Measurements from ENCODE around the gene GPR27.

GPR27 gene

DNA sequence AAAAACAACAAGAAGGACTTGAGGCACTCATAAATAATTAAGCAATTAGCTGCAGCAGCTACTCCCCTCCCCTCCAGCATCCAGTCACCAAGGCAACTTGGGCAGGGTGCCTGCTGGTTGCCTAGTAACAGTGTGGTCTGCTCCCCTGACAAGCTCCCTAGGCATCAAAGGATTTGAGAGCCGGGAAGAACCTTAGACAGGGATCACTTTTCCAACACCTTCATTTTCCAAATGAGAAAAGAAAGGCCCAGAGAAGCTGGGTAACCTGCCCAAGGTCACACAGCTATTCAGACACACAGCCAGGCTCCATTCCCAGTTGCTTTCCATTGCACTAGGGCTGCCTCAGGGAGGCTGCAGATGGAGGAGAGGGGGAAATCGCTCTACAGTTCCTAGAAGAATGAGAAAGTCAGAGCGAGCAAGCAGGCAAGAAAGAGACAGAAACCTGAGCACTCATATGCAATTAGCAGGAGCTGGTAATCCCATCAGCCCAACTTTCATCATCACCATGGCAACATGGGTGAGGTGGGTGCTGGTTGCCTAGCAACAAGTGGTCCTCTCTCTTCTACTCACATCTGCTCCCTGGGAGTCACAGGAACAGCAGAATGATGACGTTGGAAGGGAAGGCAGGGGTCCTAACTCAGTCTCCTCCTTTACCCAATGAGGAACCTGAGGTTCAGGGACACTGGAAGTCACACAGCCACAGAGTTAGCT lies 24.9 kb upstream of the GPR27 start:
- DNase-seq (ENCODE audit: low spot score) = peak; percentile 92

GRCh38 chr3:71732637-71733036 lies 21.0 kb upstream of the GPR27 start:
- DNase-seq (ENCODE audit: low spot score) = no peak

DNA sequence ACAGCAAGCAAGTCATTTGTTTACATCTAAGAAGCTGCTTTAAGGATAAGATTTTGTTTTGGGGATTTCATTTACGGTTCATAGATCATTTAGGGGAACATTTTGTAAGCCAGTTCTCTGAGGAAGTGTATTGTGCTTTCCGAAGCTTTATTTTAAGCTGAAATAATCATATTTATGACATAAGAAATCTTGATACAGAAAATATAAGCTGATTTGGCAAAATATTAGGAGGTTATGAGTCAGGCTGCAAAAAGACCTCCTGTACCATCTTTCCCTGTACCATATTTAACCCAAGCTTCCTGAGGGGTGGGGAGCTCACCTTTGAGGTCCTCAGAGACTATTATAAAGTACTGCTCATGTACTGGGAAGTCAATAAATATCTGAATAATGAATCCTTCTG lies 20.3 kb upstream of the GPR27 start:
- DNase-seq (ENCODE audit: low spot score) = no peak

DNA sequence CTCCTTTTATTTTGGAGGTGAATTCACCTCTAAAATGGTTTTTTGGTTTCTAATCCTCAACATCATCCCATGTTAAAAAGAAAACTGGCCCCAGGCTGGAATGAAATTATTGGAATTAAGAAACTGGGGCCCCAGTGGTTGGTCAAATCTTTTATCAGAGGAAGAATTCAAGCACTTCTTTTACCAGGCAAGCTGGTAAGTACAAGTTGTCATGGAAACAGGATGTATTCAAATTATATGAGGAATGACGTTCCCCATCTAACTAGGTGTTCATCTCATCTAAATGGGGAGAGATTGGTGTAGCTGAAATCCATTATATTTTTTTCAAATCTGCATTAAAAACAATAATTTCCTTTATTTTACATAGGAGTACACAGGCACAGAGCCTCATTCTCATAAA lies 18.8 kb upstream of the GPR27 start:
- no peak for DNase-seq (ENCODE audit: low spot score)

GRCh38 chr3:71742621-71743020 lies 11.0 kb upstream of the GPR27 start:
- DNase-seq (ENCODE audit: low spot score) = no peak

- DNase-seq (ENCODE audit: low spot score) = no peak
Observed at GRCh38 chr3:71744738-71745137, 8.9 kb upstream of the GPR27 start.

- DNase-seq (ENCODE audit: low spot score) = no peak
Observed at GRCh38 chr3:71751602-71752001, 2.1 kb upstream of the GPR27 start.

GRCh38 chr3:71752831-71753700 lies 589 bp upstream of the GPR27 start:
- DNase-seq (ENCODE audit: low spot score) = no peak

GRCh38 chr3:71754610-71755253 lies 1.1 kb downstream of the GPR27 start:
- DNase-seq (ENCODE audit: low spot score) = no peak

DNA sequence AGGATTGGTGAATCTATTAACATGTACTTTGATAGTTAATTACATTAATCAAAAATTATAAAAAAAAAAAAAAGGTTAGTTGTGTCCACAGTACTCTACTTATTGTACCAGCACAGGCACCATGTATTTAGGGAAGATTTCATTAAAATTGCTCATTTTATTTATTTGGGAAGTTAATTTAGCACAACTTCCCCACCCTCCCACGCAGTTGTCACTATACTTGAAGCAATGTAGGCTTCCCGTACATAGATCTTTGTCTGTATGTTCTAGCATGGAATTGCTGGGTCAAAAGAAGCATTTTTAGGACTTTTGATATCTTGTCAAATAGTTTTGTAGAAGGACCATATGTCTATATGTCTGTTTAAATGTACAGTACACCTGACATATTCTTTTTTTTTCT lies 4.4 kb downstream of the GPR27 start:
- DNase-seq (ENCODE audit: low spot score) = no peak

- DNase-seq (ENCODE audit: low spot score) = no peak
Observed at GRCh38 chr3:71759401-71759800, 5.7 kb downstream of the GPR27 start.

- peak; percentile 45 for DNase-seq (ENCODE audit: low spot score)
Observed at GRCh38 chr3:71760140-71760539, 6.5 kb downstream of the GPR27 start.

- DNase-seq (ENCODE audit: low spot score) = no peak
Observed at GRCh38 chr3:71763426-71763825, 9.8 kb downstream of the GPR27 start.

DNA sequence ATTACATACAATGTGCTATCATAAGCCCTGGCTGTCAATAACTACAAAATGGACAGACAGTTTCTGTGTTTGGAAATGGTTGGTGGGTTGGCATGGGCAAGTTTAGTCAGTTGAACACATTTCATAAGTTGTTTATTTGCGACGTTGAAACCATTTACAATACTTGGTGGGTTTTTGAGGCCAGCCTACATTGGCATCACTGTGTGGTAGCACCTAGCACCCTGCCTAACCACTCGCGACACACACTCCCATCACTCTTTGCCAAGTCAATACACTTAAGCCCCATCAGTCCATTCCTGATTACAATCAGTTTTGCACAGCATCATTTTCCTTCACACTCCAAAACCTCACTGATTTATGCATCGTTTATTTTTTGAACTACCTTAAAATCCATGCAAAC lies 17.5 kb downstream of the GPR27 start:
- no peak for DNase-seq (ENCODE audit: low spot score)

DNA sequence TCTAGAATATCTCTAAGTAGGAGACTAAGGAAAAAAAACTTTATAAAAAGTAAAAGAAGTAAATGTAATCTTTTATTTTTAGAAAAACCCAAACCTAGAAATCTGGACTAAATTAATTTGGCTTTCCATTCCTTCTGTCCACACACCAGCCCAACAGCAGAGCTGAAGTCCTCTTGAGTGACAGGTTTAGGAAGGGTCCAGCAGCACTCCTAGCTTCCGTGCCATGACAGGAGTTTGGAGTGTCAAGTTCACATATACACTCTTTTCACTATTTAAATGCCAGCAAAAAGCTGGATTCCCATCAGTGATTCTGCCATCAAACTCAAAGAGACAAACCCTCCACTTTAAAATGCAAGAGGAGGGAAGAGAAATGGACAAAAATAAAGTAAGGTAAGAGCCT lies 18.2 kb downstream of the GPR27 start:
- DNase-seq (ENCODE audit: low spot score) = no peak

- no peak for DNase-seq (ENCODE audit: low spot score)
Observed at GRCh38 chr3:71776538-71776937, 22.9 kb downstream of the GPR27 start.

DNA sequence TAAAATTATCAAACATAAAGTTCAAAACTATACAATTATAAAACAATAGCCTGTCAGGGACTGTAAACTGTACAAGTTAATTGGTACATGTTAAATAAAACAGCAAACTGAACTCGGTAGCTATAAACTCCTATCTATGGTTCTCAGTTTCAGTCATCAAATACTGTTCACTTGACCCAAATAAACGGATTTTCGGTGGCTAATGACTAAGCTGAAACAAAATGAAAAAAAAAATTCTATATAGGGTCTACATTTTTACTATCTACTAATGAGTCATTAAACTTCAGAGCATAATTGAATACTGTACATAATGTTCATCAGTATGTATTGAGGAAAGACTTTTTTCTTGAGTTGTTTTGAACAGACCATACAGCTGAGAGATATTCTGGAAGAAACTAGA lies 24.7 kb downstream of the GPR27 start:
- DNase-seq (ENCODE audit: low spot score) = no peak

DNA sequence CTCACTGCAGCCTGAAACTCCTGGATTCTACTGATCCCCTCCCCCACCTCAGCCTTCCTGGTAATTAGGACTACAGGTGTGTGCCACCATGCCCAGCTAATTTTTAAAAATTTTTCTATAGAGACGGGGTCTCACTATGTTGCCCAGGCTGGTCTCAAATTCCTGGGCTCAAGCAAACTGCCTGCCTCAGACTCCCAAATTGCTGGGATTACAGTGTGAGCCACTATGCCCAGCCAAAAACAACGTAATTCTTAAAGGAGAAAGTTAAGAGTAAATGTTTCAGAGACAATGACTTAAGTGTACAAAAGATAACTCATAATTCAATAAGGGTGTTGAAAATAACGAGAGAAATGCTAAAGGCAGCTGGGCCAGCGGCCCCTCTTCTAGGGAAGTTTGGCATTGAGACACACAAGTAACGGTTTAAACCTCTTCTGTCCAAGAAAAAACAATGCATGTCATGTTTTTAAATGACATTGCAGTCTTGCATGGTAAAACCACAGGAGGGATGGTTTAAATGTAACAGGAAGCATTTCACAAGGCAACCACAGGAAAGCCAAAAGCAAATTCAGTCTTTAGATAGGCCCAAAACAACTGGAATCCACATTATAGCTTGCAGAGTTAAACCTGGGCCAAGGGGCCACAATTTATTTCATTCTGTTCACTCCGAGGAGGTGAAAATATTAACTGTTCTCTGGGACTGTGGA lies 26.2 kb downstream of the GPR27 start:
- no peak for DNase-seq (ENCODE audit: low spot score)

- DNase-seq (ENCODE audit: low spot score) = no peak
Observed at GRCh38 chr3:71780430-71780829, 26.8 kb downstream of the GPR27 start.

DNA sequence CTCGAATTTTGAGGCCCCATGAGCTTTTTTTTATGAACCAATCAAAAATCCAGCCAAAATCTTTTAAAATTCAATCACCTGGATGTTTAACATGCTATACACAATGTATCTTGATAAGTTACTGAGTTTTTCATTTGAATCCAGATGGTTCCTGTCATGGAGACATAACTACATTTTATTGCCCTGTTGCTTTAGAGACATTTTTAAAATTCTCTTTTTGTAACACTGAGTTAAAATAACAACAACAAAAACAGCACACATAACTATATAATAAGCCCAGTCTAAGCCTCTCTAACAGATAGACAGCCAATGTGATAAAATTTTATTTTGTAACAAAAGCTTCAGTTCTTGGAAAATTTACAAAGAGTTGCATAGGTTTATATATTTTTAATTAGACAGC lies 29.5 kb downstream of the GPR27 start:
- no peak for DNase-seq (ENCODE audit: low spot score)

- no peak for DNase-seq (ENCODE audit: low spot score)
Observed at GRCh38 chr3:71784201-71784913, 30.7 kb downstream of the GPR27 start.

Data from SK-N-DZ (cell line).